ENCODE data around the gene NKPD1.

GRCh38 chr19:45121827-45122345 is 38.9 kb downstream of the NKPD1 start:
- TF ChIP-seq POLR2A (IDR thresholded peaks at IDR 0.05; ENCODE audit: low read depth, low read length) (no peak), POLR2AphosphoS5 (IDR thresholded peaks at IDR 0.05; ENCODE audit: low read depth, low read length) (no peak)

All from GM12891 (cell line).